SH-SY5Y (cell line): ENCODE data around the gene LARP4.

Experiments used
- GATA2 ChIP-seq: IDR thresholded peaks from 2 replicates; pipeline ENCODE4 v1.6.1; 2011; ENCODE audit warnings: mild to moderate bottlenecking, low read depth, low read length
- GATA3 ChIP-seq: IDR thresholded peaks from 2 replicates; pipeline ENCODE4 v1.6.1; 2011; ENCODE audit warnings: low read depth, mild to moderate bottlenecking, low read length, moderate library complexity

GRCh38 chr12:50387972-50388478 lies 12.7 kb upstream of the LARP4 start:
- no peak for TF ChIP-seq GATA3
- TF ChIP-seq GATA2: no peak
